HepG2 (cell line): ENCODE data around the gene RNASE8. TPM values are rescaled to one million over a fixed set of nuclear protein-coding genes. Genes with fewer than 3 reads are reported as not detected.

Experiments
- ATF3 ChIP-seq: sonication (generic); formaldehyde crosslinking; IDR thresholded peaks from 2 replicates; pipeline ENCODE4 v1.4.0; 2020; ENCODE audit warnings: missing genetic modification reagents
- ATF4 ChIP-seq, 2 experiments: fragments of 450-650 bp in 1 of 2; sonication (generic) in 1 of 2; formaldehyde crosslinking; IDR thresholded peaks; 2 replicates each; pipeline versions ENCODE4 v1.5.0 to v1.8.0; 2020 to 2022; ENCODE audit warnings: mild to moderate bottlenecking in 1 of 2, missing genetic modification reagents in 1 of 2
- CHD4 ChIP-seq: fragments of 200-600 bp; sonication (generic); IDR thresholded peaks from 2 replicates; pipeline ENCODE4 v1.7.0; 2017; ENCODE audit warnings: mild to moderate bottlenecking, low read length, borderline replicate concordance
- CSRNP1 ChIP-seq: sonication (generic); formaldehyde crosslinking; IDR thresholded peaks from 2 replicates; pipeline ENCODE4 v1.8.1; 2023; ENCODE audit warnings: mild to moderate bottlenecking, missing genetic modification reagents
- DRAP1 ChIP-seq: IDR thresholded peaks from 2 replicates; pipeline ENCODE4 v1.6.1; 2016; ENCODE audit warnings: missing genetic modification reagents, missing compliant biosample characterization
- E2F1 ChIP-seq: sonication (generic); formaldehyde crosslinking; IDR thresholded peaks from 2 replicates; pipeline ENCODE4 v1.5.0; 2020; ENCODE audit warnings: missing genetic modification reagents
- ESRRA ChIP-seq: sonication (generic); formaldehyde crosslinking; IDR thresholded peaks from 2 replicates; pipeline ENCODE4 v1.5.1; 2020; ENCODE audit warnings: mild to moderate bottlenecking, low read depth, missing genetic modification reagents
- FOXK1 ChIP-seq: sonication (generic); formaldehyde crosslinking; IDR thresholded peaks from 2 replicates; pipeline ENCODE4 v1.4.0; 2020; ENCODE audit warnings: low read depth, missing genetic modification reagents, borderline replicate concordance
- HNF4G ChIP-seq, 2 experiments: sonication (generic) in 1 of 2; formaldehyde crosslinking in 1 of 2; IDR thresholded peaks; 2 replicates each; pipeline versions ENCODE4 v1.4.0 to v1.6.1; 2011 to 2020; ENCODE audit warnings: borderline replicate concordance in 2 of 2, low read depth in 2 of 2, mild to moderate bottlenecking in 2 of 2, low read length in 1 of 2, missing genetic modification reagents in 1 of 2, moderate library complexity in 1 of 2
- ISL2 ChIP-seq: sonication (generic); formaldehyde crosslinking; IDR thresholded peaks from 2 replicates; pipeline ENCODE4 v1.5.0; 2020; ENCODE audit warnings: missing genetic modification reagents
- KDM2A ChIP-seq: sonication (generic); formaldehyde crosslinking; IDR thresholded peaks from 2 replicates; pipeline ENCODE4 v1.4.0; 2020; ENCODE audit warnings: low read depth, missing genetic modification reagents, borderline replicate concordance
- NR1H2 ChIP-seq: sonication (generic); formaldehyde crosslinking; IDR thresholded peaks from 2 replicates; pipeline ENCODE4 v1.8.1; 2022; ENCODE audit warnings: low read depth, missing genetic modification reagents, borderline replicate concordance
- NR2F6 ChIP-seq, 2 experiments: IDR thresholded peaks; 2 replicates each; pipeline ENCODE4 v1.6.1; 2016; ENCODE audit warnings: antibody characterized with exemption in 1 of 2, mild to moderate bottlenecking in 1 of 2
- POGZ ChIP-seq: sonication (generic); formaldehyde crosslinking; IDR thresholded peaks from 2 replicates; pipeline ENCODE4 v1.4.0; 2020; ENCODE audit warnings: mild to moderate bottlenecking, missing genetic modification reagents
- SP1 ChIP-seq, 2 experiments: fragments of 450-650 bp in 1 of 2; sonication (generic) in 1 of 2; formaldehyde crosslinking in 1 of 2; IDR thresholded peaks; 2 replicates each; pipeline versions ENCODE4 v1.4.0 to v1.6.1; 2016 to 2020; ENCODE audit warnings: missing genetic modification reagents in 1 of 2
- TGIF2 ChIP-seq: IDR thresholded peaks from 2 replicates; pipeline ENCODE4 v1.6.1; 2016; ENCODE audit warnings: control low read depth, missing compliant biosample characterization
- ZBTB38 ChIP-seq: sonication (generic); formaldehyde crosslinking; IDR thresholded peaks from 2 replicates; pipeline ENCODE4 v1.5.1; 2020; ENCODE audit warnings: mild to moderate bottlenecking, missing genetic modification reagents
- ZBTB7A ChIP-seq: sonication (generic); formaldehyde crosslinking; IDR thresholded peaks from 2 replicates; pipeline ENCODE4 v1.8.0; 2022; ENCODE audit warnings: mild to moderate bottlenecking, missing genetic modification reagents
- ZMAT3 ChIP-seq: sonication (generic); formaldehyde crosslinking; conservative IDR thresholded peaks from 2 replicates; pipeline ENCODE4 v1.7.0; 2021; ENCODE audit warnings: missing genetic modification reagents
- ZMAT5 ChIP-seq: sonication (generic); formaldehyde crosslinking; IDR thresholded peaks from 2 replicates; pipeline ENCODE4 v1.5.0; 2020; ENCODE audit warnings: mild to moderate bottlenecking, low read depth, missing genetic modification reagents, borderline replicate concordance
- ZNF512 ChIP-seq: sonication (generic); formaldehyde crosslinking; IDR thresholded peaks from 2 replicates; pipeline ENCODE4 v1.4.0; 2020; ENCODE audit warnings: mild to moderate bottlenecking, missing genetic modification reagents
- ZNF629 ChIP-seq: sonication (generic); formaldehyde crosslinking; conservative IDR thresholded peaks from 2 replicates; pipeline ENCODE4 v1.5.0; 2020; ENCODE audit warnings: missing genetic modification reagents
- ZNF678 ChIP-seq: sonication (generic); formaldehyde crosslinking; IDR thresholded peaks from 2 replicates; pipeline ENCODE4 v1.4.0; 2020; ENCODE audit warnings: mild to moderate bottlenecking, missing genetic modification reagents
- polyA plus RNA-seq, 8 experiments: library from polyadenylated mRNA; depleted of rRNA in 3 of 8; stranded (reverse) in 7 of 8; unstranded in 1 of 8; fragments of >200 nt; fragmentation: Illumina TruSeq in 4 of 8; extraction: Trizol in 4 of 8; gene quantifications; 2 replicates each; pipeline versions ENCODE4 v1.2.1 to v1.2.3, GENCODE V29; 2011 to 2016; ENCODE audit warnings: low read depth in 4 of 8, missing spikeins in 1 of 8, mixed read lengths in 1 of 8; ENCODE audit not compliant: insufficient read depth in 1 of 8
- total RNA-seq, 5 experiments: library from RNA; depleted of rRNA; stranded (reverse); fragments of >200 nt; fragmentation: Illumina TruSeq; extraction: Trizol; gene quantifications; 2 replicates each; pipeline ENCODE4 v1.2.3, GENCODE V29; 2016; ENCODE audit warnings: low read depth in 1 of 5

Gene RNASE8
- total and polyA plus RNA-seq, 2 of the 13 experiments (the other 11 are each of a cell fraction or from before 2014, with no cell fraction given) = not detected

GRCh38 chr14:21014761-21015190 is 42.8 kb upstream of the RNASE8 start (continued):
- TF ChIP-seq CHD4 (no peak), E2F1 (no peak), TGIF2 (CRISPR knock-in tag) (0 out of 2 replicates have a peak, but pooled peaks have one; percentile 59), ATF3 (CRISPR knock-in tag) (0 out of 2 replicates have a peak, but pooled peaks have one; percentile 27), DRAP1 (CRISPR knock-in tag) (peak; percentile 39; the same call in 1 of the 2 replicates), NR2F6 (IDR thresholded peaks at IDR 0.05) (peak; percentile 39), NR2F6 (CRISPR knock-in tag; IDR thresholded peaks at IDR 0.05) (peak; percentile 52; the same call in 1 of the 2 replicates), KDM2A (peak; percentile 30; the same call in 1 of the 2 replicates), ZBTB38 (CRISPR knock-in tag) (peak; percentile 32; the same call in 1 of the 2 replicates), ZBTB7A (CRISPR knock-in tag) (no peak), HNF4G (IDR thresholded peaks at IDR 0.05; ENCODE audit: borderline replicate concordance, low read depth, low read length) (no peak), HNF4G (CRISPR knock-in tag; IDR thresholded peaks at IDR 0.05; ENCODE audit: borderline replicate concordance, low read depth) (peak; percentile 80), ZMAT3 (peak; percentile 62; the same call in 1 of the 2 replicates), ZMAT5 (CRISPR knock-in tag) (no peak), SP1 (IDR thresholded peaks at IDR 0.05) (no peak), SP1 (CRISPR knock-in tag; IDR thresholded peaks at IDR 0.05) (peak; percentile 33; the same call in 1 of the 2 replicates), ZNF629 (0 out of 2 replicates have a peak, but pooled peaks have one; percentile 15), ZNF678 (CRISPR knock-in tag) (no peak), ZNF512 (peak; percentile 94), NR1H2 (CRISPR knock-in tag) (no peak), POGZ (no peak), ESRRA (CRISPR knock-in tag) (peak; percentile 98), FOXK1 (CRISPR knock-in tag) (peak; percentile 38; the same call in 1 of the 2 replicates), CSRNP1 (CRISPR knock-in tag) (no peak), ATF4 (CRISPR knock-in tag; IDR thresholded peaks at IDR 0.05) (no peak), ISL2 (no peak)
